Activated CD4-positive, alpha-beta T cell treated with anti-CD3 and anti-CD28 coated beads for 24 hours (primary cell): Measurements from ENCODE around the gene ZFP36L1.

Experiments used
- DNase-seq, 2 donors: peaks; one replicate each; pipeline ENCODE4 v3.0.0-alpha.2; 2020; ENCODE audit warnings: low read depth in 2 of 2

The ZFP36L1 gene

GRCh38 chr14:68795597-68796417 lies 2.9 kb upstream of the ZFP36L1 start:
- peak in 1 of 2 donors; percentile 68 for DNase-seq

DNA sequence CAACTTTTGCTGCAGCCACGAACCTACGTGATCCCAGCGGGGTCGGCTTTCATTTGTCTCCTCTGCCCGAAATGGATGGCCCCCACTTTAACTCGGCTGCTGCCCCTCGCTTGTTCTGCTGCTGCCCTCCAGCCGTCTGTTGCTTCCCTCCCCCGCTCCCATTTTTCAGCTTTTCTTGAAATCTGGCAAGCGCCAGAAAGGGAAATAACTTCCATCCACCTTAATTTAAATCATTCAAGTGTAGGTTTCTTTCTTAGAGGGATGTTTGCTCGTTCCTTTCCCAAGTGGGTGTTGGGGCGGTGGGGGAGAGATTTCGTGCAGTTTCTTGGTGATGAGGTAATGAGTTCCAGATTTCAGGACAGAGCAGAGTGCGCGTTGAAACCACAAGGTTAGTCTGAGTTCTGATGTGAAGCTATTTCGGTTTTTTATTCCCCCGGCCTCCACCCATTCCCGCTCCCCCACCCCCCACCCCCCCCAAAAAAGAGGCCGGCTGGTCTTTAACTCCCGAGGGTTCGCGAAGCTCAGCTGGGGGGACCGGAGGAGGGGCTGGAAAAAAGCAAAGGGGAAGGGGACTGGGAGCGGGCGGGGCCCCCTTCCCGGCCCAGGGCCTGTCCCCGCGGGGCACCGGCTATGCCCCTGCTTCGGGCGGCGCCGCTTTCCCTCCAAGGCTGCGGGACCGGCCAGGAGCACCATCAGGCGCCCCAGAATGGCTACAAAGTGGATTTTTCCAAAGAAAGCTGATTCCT lies 2.2 kb upstream of the ZFP36L1 start:
- DNase-seq: no peak

DNA sequence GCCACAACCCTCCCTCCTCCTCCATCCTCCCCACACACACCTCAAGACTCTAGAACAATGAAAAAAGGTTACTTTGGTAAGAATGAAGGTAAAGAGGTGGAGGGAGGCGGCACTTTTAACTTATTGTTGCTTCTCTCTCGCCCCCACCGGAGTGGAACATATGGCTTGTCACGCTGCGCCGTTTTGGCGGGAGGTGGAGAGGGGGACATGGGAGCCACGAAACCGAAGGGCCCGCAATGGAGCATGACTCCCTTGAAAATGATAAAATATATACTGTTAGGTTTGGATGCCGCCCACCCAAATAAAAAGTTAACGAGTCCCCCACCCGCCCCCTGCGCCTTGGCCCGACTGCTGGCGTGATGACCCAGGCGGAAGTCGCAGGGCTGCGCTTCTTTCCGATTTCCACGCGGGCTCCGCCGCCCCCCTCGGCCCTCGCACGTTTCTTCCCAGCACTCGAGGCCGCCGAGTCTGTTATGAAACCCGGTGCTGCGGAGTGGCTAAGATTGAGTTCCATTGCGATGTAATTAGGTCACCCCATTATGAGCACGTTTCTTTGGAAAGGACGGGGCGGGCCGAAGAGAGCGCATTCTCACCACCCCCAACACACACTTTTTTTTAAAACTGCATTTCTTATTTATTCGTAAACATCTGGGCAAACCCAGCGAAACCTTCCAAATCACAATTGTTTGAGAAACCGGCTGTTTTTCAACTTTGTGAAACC lies 1.4 kb upstream of the ZFP36L1 start:
- DNase-seq: peak; percentile 71 to 75

DNA sequence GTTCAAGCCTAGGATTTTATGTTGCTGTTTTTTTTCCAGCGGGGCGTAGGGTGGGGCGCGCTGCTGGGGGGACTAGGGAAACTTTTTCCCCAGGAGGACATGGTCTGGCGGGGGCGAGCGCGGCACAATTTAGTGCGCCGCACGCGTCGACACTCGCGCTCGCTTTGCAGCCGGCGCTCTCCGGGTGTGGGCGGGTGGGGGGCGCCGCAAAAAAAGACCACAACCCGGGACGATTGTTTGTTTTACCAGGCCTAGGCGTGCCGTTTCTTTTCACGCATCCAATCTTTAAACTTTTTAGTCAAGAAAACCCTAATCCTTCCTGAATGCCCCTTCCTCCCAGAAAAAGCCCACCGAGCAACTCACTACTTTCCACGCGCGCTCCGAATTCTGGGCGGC lies 865 bp upstream of the ZFP36L1 start:
- no peak for DNase-seq

DNA sequence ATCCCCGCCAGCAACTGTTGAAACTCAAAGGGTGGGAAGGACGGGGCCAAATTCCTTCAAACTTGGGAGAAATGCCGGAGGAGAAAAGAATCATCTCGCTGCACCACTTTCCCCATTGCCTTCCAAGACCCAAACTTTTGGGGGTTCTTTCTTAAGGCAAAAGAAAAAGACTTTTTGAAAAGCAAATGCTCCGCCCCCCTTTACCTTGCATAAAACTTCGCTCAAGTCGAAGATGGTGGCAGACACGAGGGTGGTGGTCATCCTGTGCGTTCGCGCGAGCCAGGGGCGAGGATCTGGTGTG lies 239 bp downstream of the ZFP36L1 start:
- DNase-seq: no peak

DNA sequence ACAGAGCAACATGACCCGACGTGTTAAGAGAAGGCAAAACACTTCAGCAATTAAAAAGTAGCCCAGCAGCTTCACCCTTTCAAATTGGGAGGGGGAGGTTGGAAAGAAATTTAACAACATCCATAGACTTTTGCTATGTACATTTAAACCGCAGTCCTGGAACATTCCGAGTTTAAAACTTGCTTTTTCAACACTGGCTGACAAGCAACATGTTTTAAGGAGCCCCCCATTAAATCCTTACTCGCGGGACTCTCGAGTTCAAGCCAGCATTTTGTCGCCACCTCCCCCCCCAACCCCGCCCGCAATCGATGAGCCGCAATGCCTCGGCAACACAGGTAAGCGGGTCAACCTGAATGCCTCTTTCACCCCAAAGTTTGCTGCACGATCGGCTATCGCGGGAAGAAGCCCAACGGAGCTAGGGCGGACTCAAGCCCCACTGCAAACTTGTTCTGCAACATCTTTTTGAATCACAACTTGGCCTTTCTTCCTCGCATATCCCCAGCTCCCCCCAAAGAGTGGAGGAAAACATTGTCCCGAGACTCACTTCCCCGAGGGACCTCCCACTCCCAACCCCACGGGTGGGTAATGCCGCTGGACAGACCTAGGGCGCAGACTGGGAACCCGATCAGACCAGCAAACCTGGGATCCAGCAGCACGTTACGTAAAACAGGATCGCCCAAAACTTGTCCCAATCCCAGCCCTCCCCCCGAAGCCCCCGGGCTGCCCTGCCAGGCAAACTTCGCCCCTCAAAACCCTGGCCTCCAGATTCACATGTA lies 777 bp downstream of the ZFP36L1 start:
- DNase-seq: no peak

GRCh38 chr14:68791078-68791901 lies 1.6 kb downstream of the ZFP36L1 start:
- DNase-seq: no peak

GRCh38 chr14:68790644-68791077 lies 2.2 kb downstream of the ZFP36L1 start:
- peak in 1 of 2 donors; percentile 75 for DNase-seq

- no peak for DNase-seq
These were observed 2.8 kb downstream of the ZFP36L1 start for GRCh38 chr14:68789821-68790643.

GRCh38 chr14:68788996-68789820 lies 3.7 kb downstream of the ZFP36L1 start:
- peak; percentile 69 to 76 for DNase-seq

- DNase-seq: no peak
These were observed 4.4 kb downstream of the ZFP36L1 start for GRCh38 chr14:68788275-68788995.

- no peak for DNase-seq
These were observed 5.5 kb downstream of the ZFP36L1 start for GRCh38 chr14:68787092-68787992.

- no peak for DNase-seq
These were observed 6.3 kb downstream of the ZFP36L1 start for GRCh38 chr14:68786491-68787091.

DNA sequence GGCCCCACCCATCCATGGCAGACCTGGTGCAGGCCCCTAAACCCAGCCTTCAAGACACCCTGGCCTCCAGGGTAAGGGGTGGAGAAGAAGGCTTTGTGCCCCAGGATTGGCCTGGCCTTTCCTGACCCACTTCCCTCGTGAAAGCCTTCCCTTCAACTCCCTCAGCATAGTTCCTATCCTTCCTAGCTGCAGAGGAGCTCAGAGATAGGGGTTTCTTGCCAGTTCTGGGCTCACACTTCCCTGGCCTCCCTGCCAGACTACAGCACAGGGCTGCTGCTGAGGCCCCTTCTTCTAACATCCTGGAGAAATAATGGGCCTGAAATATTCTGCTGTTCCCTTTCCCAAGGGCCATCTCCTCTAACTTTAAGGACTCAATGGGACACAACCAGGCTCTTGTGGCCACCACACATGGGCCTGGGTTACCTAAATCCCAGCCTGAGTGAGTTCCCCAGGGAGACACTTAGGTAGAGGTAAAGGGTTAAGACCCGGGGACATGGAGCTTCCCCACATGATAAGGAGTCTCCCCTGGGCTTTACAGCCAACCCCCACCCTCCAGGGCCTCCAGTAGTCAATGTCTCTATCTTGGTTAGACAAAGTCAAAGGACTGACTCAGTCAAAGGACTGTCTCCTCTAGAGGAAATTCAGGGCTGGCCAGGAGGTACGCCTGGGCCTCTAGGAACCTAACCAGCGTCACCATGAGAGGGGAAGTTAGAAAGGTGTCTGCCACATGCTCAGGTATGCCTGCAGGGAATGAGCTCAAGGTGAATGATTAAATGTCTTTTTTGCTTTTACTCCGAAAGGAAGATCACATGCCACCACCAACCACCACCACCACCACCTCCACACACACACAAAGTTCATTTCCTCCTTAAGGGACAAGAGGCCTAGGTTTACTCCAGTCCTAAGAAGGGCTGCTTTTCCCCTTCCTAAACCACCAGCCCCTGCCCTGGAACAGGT lies 7.1 kb downstream of the ZFP36L1 start:
- no peak for DNase-seq

DNA sequence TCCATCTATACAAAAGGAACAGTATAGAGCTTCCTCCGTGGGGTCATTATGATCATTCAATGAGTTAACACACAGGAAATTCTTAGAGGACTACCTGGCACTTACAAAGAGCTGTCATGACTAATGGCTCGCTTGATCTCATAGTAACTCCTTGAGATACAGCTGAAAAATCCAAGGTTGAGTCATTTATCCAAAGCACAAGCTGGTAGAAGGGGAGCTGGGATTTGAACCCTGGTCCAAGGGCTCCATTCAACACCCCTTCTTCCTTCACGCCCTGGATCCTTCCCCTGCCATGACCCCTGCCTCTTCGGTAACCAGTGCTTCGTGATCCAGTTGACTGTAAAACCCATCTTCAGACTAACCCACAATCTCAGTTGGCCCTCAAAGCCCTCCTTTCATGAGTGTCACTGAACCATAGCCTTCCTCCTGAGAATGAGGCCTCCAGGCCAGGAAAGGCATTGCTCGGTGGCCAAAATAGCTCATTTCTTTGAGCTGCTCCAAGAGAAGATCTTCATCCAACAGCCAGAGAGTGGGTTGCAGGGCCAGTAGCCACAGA lies 7.8 kb downstream of the ZFP36L1 start:
- DNase-seq: no peak
